ENCODE measurements around the gene WDR88. TPM values are rescaled to one million over a fixed set of nuclear protein-coding genes. Genes with fewer than 3 reads are reported as not detected.

Gene WDR88
- total and polyA plus RNA-seq, 2 of the 8 experiments (the other 6 are each of a cell fraction or from before 2014, with no cell fraction given): not detected

DNA sequence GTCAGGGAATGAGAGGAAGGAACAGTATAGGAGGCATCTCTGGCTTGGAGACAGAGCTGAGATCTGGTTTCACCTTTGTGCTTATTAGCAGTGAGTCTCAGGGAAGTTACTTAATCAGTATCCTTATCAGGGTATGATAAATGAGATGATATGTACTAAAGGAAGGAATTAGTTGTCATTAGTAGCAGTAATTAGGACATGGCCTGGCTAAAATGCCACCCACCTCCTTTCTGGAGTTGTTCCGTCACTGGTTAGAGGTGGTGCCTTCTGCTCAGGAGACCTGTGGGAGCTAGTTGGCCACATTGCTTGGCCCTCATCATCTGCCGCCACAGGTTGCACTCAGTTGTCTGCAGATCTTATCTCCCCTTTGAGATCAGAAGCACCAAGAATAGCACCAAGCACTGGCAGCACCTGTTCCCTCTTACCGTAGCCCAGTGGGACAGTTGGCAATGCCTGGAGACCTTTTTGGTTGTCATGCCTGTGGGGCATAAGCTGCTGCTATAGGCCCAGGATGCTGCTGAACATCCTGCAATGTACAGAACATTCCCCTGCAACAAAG is 46.3 kb upstream of the WDR88 start:
- peaks cover 0 to 3% of the 10 kb centered on the region in 2 experiments for H4K20me1 ChIP-seq (replicated peaks in 1 of 2; ENCODE audit: control insufficient read depth in 1 of 2, insufficient read depth in 2 of 2, low read length in 2 of 2)
- H4K8ac ChIP-seq (ENCODE audit: extremely low read depth, insufficient read depth, low read length): no peak overlapping the region
- peaks cover 0 to 5% (median 1%) of the 10 kb centered on the region in 4 experiments; a peak in 3 of 7 replicates for H3K4me1 ChIP-seq (replicated peaks in 1 of 4; ENCODE audit: control insufficient read depth in 3 of 4, insufficient read depth in 4 of 4, low read length in 3 of 4)
- H2BK15ac ChIP-seq (ENCODE audit: low read length): no peak overlapping the region
- H3K23ac ChIP-seq (ENCODE audit: insufficient read length): no peak overlapping the region
- no peak overlapping the region for H2BK12ac ChIP-seq (ENCODE audit: low read depth, low read length)
- no peak overlapping the region for H2BK120ac ChIP-seq (replicated peaks; ENCODE audit: low read depth, low read length)
- no peak overlapping the region for H3K14ac ChIP-seq (ENCODE audit: insufficient read length)
- peaks cover 0 to 9% of the 10 kb centered on the region in 2 experiments; a peak in 1 of 4 replicates for H3K79me2 ChIP-seq (ENCODE audit: control insufficient read depth in 1 of 2, insufficient read depth in 2 of 2, low read length in 2 of 2)
- H3K18ac ChIP-seq (ENCODE audit: extremely low read depth, low read length): no peak overlapping the region
- H2BK5ac ChIP-seq (ENCODE audit: low read depth, low read length): no peak overlapping the region
- no peaks in the 10 kb centered on the region for H3K27me3 ChIP-seq (replicated peaks in 1 of 4; ENCODE audit: control insufficient read depth in 3 of 4, extremely low read depth in 1 of 4, insufficient read depth in 3 of 4, low read length in 3 of 4)
- WGBS, 2 experiments (ENCODE audit: extremely low coverage in 1 of 2, insufficient coverage in 1 of 2, insufficient read length in 1 of 2, insufficient replicate concordance in 2 of 2, low coverage in 1 of 2, low lambda C conversion rate in 2 of 2, missing lambda C conversion rate in 1 of 2): 98% methylated on average over 3 of the region's 3 CpGs; no CpG with 5 or more reads in 1 of the 2 experiments
- peaks cover 5% of the 10 kb centered on the region for H3K79me1 ChIP-seq (ENCODE audit: low read depth, low read length)
- CTCF ChIA-PET (ENCODE audit: partially characterized antibody): interaction anchor here (0.7 to 0.8 kb wide), 2 partner anchors 110 to 408 kb away, joined by 3 to 4 read pairs; no protein-coding TSS in a partner anchor
- no peak for DNase-seq (ENCODE audit: low read depth in 1 of 2, low spot score in 2 of 2)
- no peaks in the 10 kb centered on the region for H3K9me3 ChIP-seq (ENCODE audit: insufficient read depth in 2 of 2, low read depth in 1 of 2, low read length in 1 of 2)
- H2AFZ ChIP-seq (ENCODE audit: low read length): no peak overlapping the region
- H3K4me3 ChIP-seq (ENCODE audit: extremely low read depth in 1 of 4, insufficient read depth in 2 of 4, low read depth in 3 of 4, low read length in 4 of 4): no peak overlapping the region
- no peak overlapping the region for H4K91ac ChIP-seq (replicated peaks; ENCODE audit: insufficient read length, low read length)
- no peak overlapping the region for H2AK5ac ChIP-seq (ENCODE audit: low read depth, low read length)
- no peak overlapping the region for H3K27ac ChIP-seq (ENCODE audit: low read depth, low read length)
- H3K9ac ChIP-seq (replicated peaks in 1 of 4; ENCODE audit: extremely low read depth in 1 of 4, low read depth in 3 of 4, low read length in 3 of 4): no peak overlapping the region
- no peak overlapping the region for H3K4me2 ChIP-seq (ENCODE audit: insufficient read depth in 1 of 2, low read depth in 2 of 2, low read length in 2 of 2)
- no peak overlapping the region for H2BK20ac ChIP-seq (ENCODE audit: low read length)
- no peak overlapping the region for H3K4ac ChIP-seq (replicated peaks; ENCODE audit: insufficient read length, low read depth, low read length)
- no peak overlapping the region for H4K5ac ChIP-seq (ENCODE audit: insufficient read length, low read depth, low read length)
- H3K36me3 ChIP-seq (ENCODE audit: control insufficient read depth in 2 of 4, insufficient read depth in 4 of 4, low read length in 3 of 4): peaks cover 3 to 6% (median 3%) of the 10 kb centered on the region in 4 experiments; a peak in 6 of 8 replicates
- peaks cover 12% of the 10 kb centered on the region for H3K23me2 ChIP-seq (ENCODE audit: low read depth, low read length)
- no peak overlapping the region for H3K56ac ChIP-seq (replicated peaks; ENCODE audit: insufficient read length, low read depth, low read length)
- no peak for FAIRE-seq
- POLR2A ChIA-PET (ENCODE audit: partially characterized antibody): interaction anchor here (0.5 kb wide), 1 partner anchor 463 kb away, joined by 3 read pairs; no protein-coding TSS in a partner anchor
- no peak for TF ChIP-seq JUND (IDR thresholded peaks at IDR 0.05; ENCODE audit: low read length)
- no peak for TF ChIP-seq EP300 (IDR thresholded peaks at IDR 0.05; ENCODE audit: borderline replicate concordance in 1 of 2, low read depth in 2 of 2, low read length in 2 of 2)
- TF ChIP-seq, protein P1, sequence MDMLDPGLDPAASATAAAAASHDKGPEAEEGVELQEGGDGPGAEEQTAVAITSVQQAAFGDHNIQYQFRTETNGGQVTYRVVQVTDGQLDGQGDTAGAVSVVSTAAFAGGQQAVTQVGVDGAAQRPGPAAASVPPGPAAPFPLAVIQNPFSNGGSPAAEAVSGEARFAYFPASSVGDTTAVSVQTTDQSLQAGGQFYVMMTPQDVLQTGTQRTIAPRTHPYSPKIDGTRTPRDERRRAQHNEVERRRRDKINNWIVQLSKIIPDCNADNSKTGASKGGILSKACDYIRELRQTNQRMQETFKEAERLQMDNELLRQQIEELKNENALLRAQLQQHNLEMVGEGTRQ (IDR thresholded peaks at IDR 0.05; ENCODE audit: low read length): no peak

All from H1 (cell line).